Neural cell (in vitro differentiated cells): ENCODE results near the gene KRTAP4-11. TPM values are rescaled to one million over a fixed set of nuclear protein-coding genes. Genes with fewer than 3 reads are reported as not detected.

Experiments
- H2AFZ ChIP-seq: fragments of 200-600, 300-800 bp; sonication (generic), shearing (Covaris generic); 2 replicates; pipeline ENCODE4 v1.6.0; 2014; ENCODE audit warnings: low read depth, mild to moderate bottlenecking, antibody characterized with exemption, low read length, moderate library complexity
- H3F3A ChIP-seq: fragments of 200-600 bp; shearing (Covaris generic); 2 replicates; pipeline ENCODE4 v1.6.1; 2016; ENCODE audit warnings: mild to moderate bottlenecking, moderate library complexity, mixed read lengths, antibody characterized with exemption, low read length; ENCODE audit not compliant: insufficient read depth, poor library complexity, severe bottlenecking
- H3K27ac ChIP-seq: fragments of 200-600, 300-800 bp; sonication (generic), shearing (Covaris generic); 2 replicates; pipeline ENCODE4 v1.5.1; 2014; ENCODE audit warnings: mild to moderate bottlenecking, low read length, moderate library complexity
- H3K27me3 ChIP-seq: fragments of 300-800, 200-600 bp; sonication (generic), shearing (Covaris generic); 2 replicates; pipeline ENCODE4 v1.6.0; 2014; ENCODE audit warnings: mild to moderate bottlenecking, low read depth, low read length, moderate library complexity; ENCODE audit not compliant: insufficient read depth
- H3K36me3 ChIP-seq: fragments of 300-800, 200-600 bp; sonication (generic), shearing (Covaris generic); 2 replicates; pipeline ENCODE4 v1.5.1; 2014; ENCODE audit warnings: mild to moderate bottlenecking, antibody characterized with exemption, low read length, moderate library complexity; ENCODE audit not compliant: insufficient read depth
- H3K4me2 ChIP-seq: fragments of 300-800, 200-600 bp; sonication (generic), shearing (Covaris generic); 2 replicates; pipeline ENCODE4 v1.6.0; 2014; ENCODE audit warnings: mild to moderate bottlenecking, low read length
- H3K4me3 ChIP-seq: fragments of 300-800, 200-600 bp; sonication (generic), shearing (Covaris generic); 2 replicates; pipeline ENCODE4 v1.5.1; 2014; ENCODE audit warnings: mild to moderate bottlenecking, low read length, moderate library complexity
- H3K79me2 ChIP-seq: fragments of 200-600 bp; shearing (Covaris generic); replicated peaks from 2 replicates; pipeline ENCODE4 v1.6.0; 2014; ENCODE audit warnings: mild to moderate bottlenecking, low read length, moderate library complexity; ENCODE audit not compliant: insufficient read depth
- H3K9ac ChIP-seq: fragments of 300-800, 200-600 bp; sonication (generic), shearing (Covaris generic); 2 replicates; pipeline ENCODE4 v1.6.1; 2016; ENCODE audit warnings: mild to moderate bottlenecking, low read length, mixed read lengths
- H3K9me2 ChIP-seq: fragments of 200-600 bp; shearing (Covaris generic); 2 replicates; pipeline ENCODE4 v1.6.1; 2016; ENCODE audit warnings: mild to moderate bottlenecking, low read length, mixed read lengths; ENCODE audit not compliant: insufficient read depth
- H3K9me3 ChIP-seq: fragments of 200-600, 300-800 bp; sonication (generic), shearing (Covaris generic); 2 replicates; pipeline ENCODE4 v1.6.1; 2016; ENCODE audit warnings: mild to moderate bottlenecking, mixed run types, low read length, moderate library complexity, mixed read lengths
- H4K20me1 ChIP-seq: fragments of 200-600 bp; shearing (Covaris generic); 2 replicates; pipeline ENCODE4 v1.6.1; 2016; ENCODE audit warnings: mild to moderate bottlenecking, mixed run types; ENCODE audit not compliant: insufficient read depth
- EP300 ChIP-seq: fragments of 450-650 bp; conservative IDR thresholded peaks from 2 replicates; pipeline ENCODE4 v1.6.1; 2014; ENCODE audit warnings: antibody characterized with exemption, mild to moderate bottlenecking, moderate library complexity; ENCODE audit not compliant: poor library complexity, severe bottlenecking
- EZH2 ChIP-seq: fragments of 200-600, 300-800 bp; shearing (Covaris generic), sonication (generic); IDR thresholded peaks from 2 replicates; pipeline ENCODE4 v1.6.1; 2014; ENCODE audit warnings: antibody characterized with exemption, low read length, borderline replicate concordance, mild to moderate bottlenecking; ENCODE audit not compliant: insufficient read depth, poor library complexity, severe bottlenecking
- MXI1 ChIP-seq: fragments of 450-650 bp; conservative IDR thresholded peaks from 2 replicates; pipeline ENCODE4 v1.6.1; 2014; ENCODE audit warnings: antibody characterized with exemption, mild to moderate bottlenecking; ENCODE audit not compliant: poor library complexity, severe bottlenecking
- POLR2AphosphoS5 ChIP-seq: IDR thresholded peaks from 2 replicates; pipeline ENCODE4 v1.6.1; 2012
- RAD21 ChIP-seq: fragments of 450-650 bp; conservative IDR thresholded peaks from 2 replicates; pipeline ENCODE4 v1.6.1; 2014; ENCODE audit warnings: antibody characterized with exemption, mild to moderate bottlenecking, moderate library complexity
- SMC3 ChIP-seq: fragments of 450-650 bp; conservative IDR thresholded peaks from 2 replicates; pipeline ENCODE4 v1.6.1; 2014; ENCODE audit warnings: antibody characterized with exemption, mild to moderate bottlenecking, moderate library complexity; ENCODE audit not compliant: poor library complexity
- TAF1 ChIP-seq: IDR thresholded peaks from 2 replicates; pipeline ENCODE4 v1.6.1; 2012; ENCODE audit warnings: low read depth
- polyA plus RNA-seq: library from polyadenylated mRNA; depleted of rRNA; stranded (reverse); fragments of >200 nt; gene quantifications from 2 replicates; pipeline ENCODE4 v1.2.3, GENCODE V29; 2014
- TF ChIP-seq, protein P1 (sequence below): fragments of 450-650 bp; IDR thresholded peaks from 2 replicates; pipeline ENCODE4 v1.5.1; 2014; ENCODE audit warnings: antibody characterized with exemption, mild to moderate bottlenecking, moderate library complexity; ENCODE audit not compliant: poor library complexity, severe bottlenecking
- TF ChIP-seq, protein P2 (sequence below): IDR thresholded peaks from 2 replicates; pipeline ENCODE4 v1.6.1; 2012; ENCODE audit warnings: borderline replicate concordance

Gene KRTAP4-11
- polyA plus RNA-seq, 1 donor from 2014 or later: not detected

DNA sequence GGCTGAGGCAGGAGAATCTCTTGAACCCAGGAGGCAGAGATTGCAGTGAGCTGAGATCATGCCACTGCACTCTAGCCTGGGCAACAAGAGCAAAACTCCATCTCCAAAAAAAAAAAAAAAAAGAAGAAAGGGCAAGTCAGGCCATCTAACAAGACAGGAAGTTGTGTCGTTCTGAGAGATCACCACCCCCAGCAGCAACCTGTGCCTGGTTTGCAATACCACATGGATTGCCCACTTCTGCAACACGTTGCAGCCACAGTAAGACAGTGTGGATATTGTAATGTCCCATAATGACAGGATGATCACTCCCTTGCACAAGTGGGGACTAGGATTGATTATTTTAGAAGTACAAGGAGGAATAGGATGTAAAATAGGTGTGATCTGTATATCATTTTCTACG lies 49.1 kb downstream of the KRTAP4-11 start:
- Histone ChIP-seq H3K27ac (no peak overlapping the region), H2AFZ (no peak overlapping the region)

DNA sequence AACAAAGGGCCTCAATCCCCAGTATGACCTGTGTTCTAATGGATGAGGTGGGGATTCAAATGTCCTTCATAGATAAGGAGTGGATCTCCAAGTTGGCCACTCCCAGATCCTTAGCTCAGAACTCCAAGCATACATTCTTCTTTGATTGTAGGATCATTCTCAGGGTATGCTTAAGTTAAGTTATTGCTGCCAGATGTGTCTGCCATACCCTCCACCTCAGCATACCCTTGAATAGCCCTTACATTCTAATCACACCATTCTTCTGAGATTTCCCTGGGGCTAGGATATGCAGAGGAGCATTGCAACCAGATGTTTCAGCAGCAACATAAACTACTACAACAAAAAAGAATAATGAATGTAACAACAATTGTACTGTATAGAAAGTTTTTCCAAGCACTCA lies 50.9 kb downstream of the KRTAP4-11 start:
- H3F3A ChIP-seq: no peaks in the 10 kb centered on the region
- H3K9me2 ChIP-seq: no peaks in the 10 kb centered on the region
- no peak overlapping the region for H3K4me3 ChIP-seq
- TF ChIP-seq SMC3: no peak
- TF ChIP-seq, protein P1, sequence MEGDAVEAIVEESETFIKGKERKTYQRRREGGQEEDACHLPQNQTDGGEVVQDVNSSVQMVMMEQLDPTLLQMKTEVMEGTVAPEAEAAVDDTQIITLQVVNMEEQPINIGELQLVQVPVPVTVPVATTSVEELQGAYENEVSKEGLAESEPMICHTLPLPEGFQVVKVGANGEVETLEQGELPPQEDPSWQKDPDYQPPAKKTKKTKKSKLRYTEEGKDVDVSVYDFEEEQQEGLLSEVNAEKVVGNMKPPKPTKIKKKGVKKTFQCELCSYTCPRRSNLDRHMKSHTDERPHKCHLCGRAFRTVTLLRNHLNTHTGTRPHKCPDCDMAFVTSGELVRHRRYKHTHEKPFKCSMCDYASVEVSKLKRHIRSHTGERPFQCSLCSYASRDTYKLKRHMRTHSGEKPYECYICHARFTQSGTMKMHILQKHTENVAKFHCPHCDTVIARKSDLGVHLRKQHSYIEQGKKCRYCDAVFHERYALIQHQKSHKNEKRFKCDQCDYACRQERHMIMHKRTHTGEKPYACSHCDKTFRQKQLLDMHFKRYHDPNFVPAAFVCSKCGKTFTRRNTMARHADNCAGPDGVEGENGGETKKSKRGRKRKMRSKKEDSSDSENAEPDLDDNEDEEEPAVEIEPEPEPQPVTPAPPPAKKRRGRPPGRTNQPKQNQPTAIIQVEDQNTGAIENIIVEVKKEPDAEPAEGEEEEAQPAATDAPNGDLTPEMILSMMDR: no peak
- TF ChIP-seq, protein P2, sequence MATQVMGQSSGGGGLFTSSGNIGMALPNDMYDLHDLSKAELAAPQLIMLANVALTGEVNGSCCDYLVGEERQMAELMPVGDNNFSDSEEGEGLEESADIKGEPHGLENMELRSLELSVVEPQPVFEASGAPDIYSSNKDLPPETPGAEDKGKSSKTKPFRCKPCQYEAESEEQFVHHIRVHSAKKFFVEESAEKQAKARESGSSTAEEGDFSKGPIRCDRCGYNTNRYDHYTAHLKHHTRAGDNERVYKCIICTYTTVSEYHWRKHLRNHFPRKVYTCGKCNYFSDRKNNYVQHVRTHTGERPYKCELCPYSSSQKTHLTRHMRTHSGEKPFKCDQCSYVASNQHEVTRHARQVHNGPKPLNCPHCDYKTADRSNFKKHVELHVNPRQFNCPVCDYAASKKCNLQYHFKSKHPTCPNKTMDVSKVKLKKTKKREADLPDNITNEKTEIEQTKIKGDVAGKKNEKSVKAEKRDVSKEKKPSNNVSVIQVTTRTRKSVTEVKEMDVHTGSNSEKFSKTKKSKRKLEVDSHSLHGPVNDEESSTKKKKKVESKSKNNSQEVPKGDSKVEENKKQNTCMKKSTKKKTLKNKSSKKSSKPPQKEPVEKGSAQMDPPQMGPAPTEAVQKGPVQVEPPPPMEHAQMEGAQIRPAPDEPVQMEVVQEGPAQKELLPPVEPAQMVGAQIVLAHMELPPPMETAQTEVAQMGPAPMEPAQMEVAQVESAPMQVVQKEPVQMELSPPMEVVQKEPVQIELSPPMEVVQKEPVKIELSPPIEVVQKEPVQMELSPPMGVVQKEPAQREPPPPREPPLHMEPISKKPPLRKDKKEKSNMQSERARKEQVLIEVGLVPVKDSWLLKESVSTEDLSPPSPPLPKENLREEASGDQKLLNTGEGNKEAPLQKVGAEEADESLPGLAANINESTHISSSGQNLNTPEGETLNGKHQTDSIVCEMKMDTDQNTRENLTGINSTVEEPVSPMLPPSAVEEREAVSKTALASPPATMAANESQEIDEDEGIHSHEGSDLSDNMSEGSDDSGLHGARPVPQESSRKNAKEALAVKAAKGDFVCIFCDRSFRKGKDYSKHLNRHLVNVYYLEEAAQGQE: no peak
- TF ChIP-seq MXI1: no peak
- TF ChIP-seq EZH2: no peak
- TF ChIP-seq POLR2AphosphoS5: no peak
- no peak for TF ChIP-seq EP300
- TF ChIP-seq RAD21: no peak
- no peak for TF ChIP-seq TAF1
- H4K20me1 ChIP-seq: no peaks in the 10 kb centered on the region
- H3K27ac ChIP-seq: no peak overlapping the region
- H3K27me3 ChIP-seq: no peaks in the 10 kb centered on the region
- H3K9me3 ChIP-seq: no peaks in the 10 kb centered on the region
- H3K4me2 ChIP-seq: no peak overlapping the region
- H3K79me2 ChIP-seq: no peaks in the 10 kb centered on the region
- H3K9ac ChIP-seq: no peak overlapping the region
- H3K36me3 ChIP-seq: no peaks in the 10 kb centered on the region
- no peak overlapping the region for H2AFZ ChIP-seq

More for the DNA sequence above, 49.1 kb downstream of the KRTAP4-11 start:
- Histone ChIP-seq H3F3A (no peaks in the 10 kb centered on the region), H3K79me2 (no peaks in the 10 kb centered on the region), H3K4me3 (no peak overlapping the region), H3K9me3 (no peaks in the 10 kb centered on the region), H4K20me1 (no peaks in the 10 kb centered on the region), H3K9me2 (no peaks in the 10 kb centered on the region), H3K36me3 (no peaks in the 10 kb centered on the region), H3K9ac (no peak overlapping the region), H3K27me3 (no peaks in the 10 kb centered on the region), H3K4me2 (no peak overlapping the region)
- TF ChIP-seq, protein P2: no peak
- no peak for TF ChIP-seq RAD21
- TF ChIP-seq EZH2: no peak
- TF ChIP-seq POLR2AphosphoS5: no peak
- no peak for TF ChIP-seq TAF1
- TF ChIP-seq SMC3: no peak
- no peak for TF ChIP-seq MXI1
- TF ChIP-seq EP300: no peak
- TF ChIP-seq, protein P1: no peak
